ENCODE measurements around the gene PPARG.
A peak's percentile ranks its signal among the peaks of the same experiment; 100 is the strongest.
"Not testable (repeated sequence)": the region's sequence is repeated elsewhere in the genome, so short reads cannot be mapped to it uniquely, and the experiment has no call there.

PPARG gene

GRCh38 chr3:12440927-12441714 lies 152.3 kb downstream of the PPARG start:
- no peak for DNase-seq (ENCODE audit: low spot score)

GRCh38 chr3:12442654-12443501 lies 154.0 kb downstream of the PPARG start:
- DNase-seq (ENCODE audit: low spot score) = no peak

GRCh38 chr3:12443781-12444522 lies 155.1 kb downstream of the PPARG start:
- DNase-seq (ENCODE audit: low spot score) = no peak

GRCh38 chr3:12444582-12445471 lies 156.0 kb downstream of the PPARG start:
- DNase-seq (ENCODE audit: low spot score) = peak; percentile 97

GRCh38 chr3:12445523-12446240 lies 156.8 kb downstream of the PPARG start:
- DNase-seq (ENCODE audit: low spot score) = no peak

- DNase-seq (ENCODE audit: low spot score) = no peak
Observed at GRCh38 chr3:12446298-12446697, 157.4 kb downstream of the PPARG start.

- no peak for DNase-seq (ENCODE audit: low spot score)
Observed at GRCh38 chr3:12447075-12447474, 158.2 kb downstream of the PPARG start.

GRCh38 chr3:12448404-12449202 lies 159.7 kb downstream of the PPARG start:
- DNase-seq (ENCODE audit: low spot score) = not testable (repeated sequence)

GRCh38 chr3:12449889-12450682 lies 161.2 kb downstream of the PPARG start:
- DNase-seq (ENCODE audit: low spot score) = peak; percentile 33

GRCh38 chr3:12451481-12451880 lies 162.6 kb downstream of the PPARG start:
- no peak for DNase-seq (ENCODE audit: low spot score)

GRCh38 chr3:12451960-12452359 lies 163.1 kb downstream of the PPARG start:
- no peak for DNase-seq (ENCODE audit: low spot score)

- DNase-seq (ENCODE audit: low spot score) = no peak
Observed at GRCh38 chr3:12452361-12453330, 163.8 kb downstream of the PPARG start.

- no peak for DNase-seq (ENCODE audit: low spot score)
Observed at GRCh38 chr3:12454076-12454815, 165.4 kb downstream of the PPARG start.

GRCh38 chr3:12454816-12455121 lies 165.9 kb downstream of the PPARG start:
- no peak for DNase-seq (ENCODE audit: low spot score)

GRCh38 chr3:12455740-12456139 lies 166.9 kb downstream of the PPARG start:
- DNase-seq (ENCODE audit: low spot score) = no peak

- DNase-seq (ENCODE audit: low spot score) = no peak
Observed at GRCh38 chr3:12456441-12456840, 167.6 kb downstream of the PPARG start.

- DNase-seq (ENCODE audit: low spot score) = not testable (repeated sequence)
Observed at GRCh38 chr3:12457380-12457779, 168.5 kb downstream of the PPARG start.

Measured in SW480 (cell line).